Pancreas (tissue), 10 donors: ENCODE measurements around the gene TLR8. TPM values are rescaled to one million over a fixed set of nuclear protein-coding genes. Genes with fewer than 3 reads are reported as not detected.

Source experiments
- ATAC-seq, 4 donors: fragments of 200-7000 bp; cut with Tn5 transposase; one replicate each; pipeline versions ENCODE4 v1.8.0 to v1.9.1; 2020; ENCODE audit warnings: mild to moderate bottlenecking in 4 of 4, moderate library complexity in 4 of 4
- DNase-seq, 6 donors: peaks; one replicate each; pipeline ENCODE4 v3.0.0-alpha.2; 2020
- FAIRE-seq: peaks from 2 replicates; lab custom pipeline; 2012; peaks lifted over from hg19 to GRCh38; lab: Jason Lieb, UNC
- H3K27ac ChIP-seq, 4 donors: fragments of 200-600 bp; sonication (generic); 1 replicate in 3 of 4; 2 replicates in 1 of 4; pipeline versions ENCODE4 v1.5.0 to v1.8.0; 2020
- H3K27me3 ChIP-seq, 4 donors: fragments of 200-600 bp; one replicate each; pipeline ENCODE4 v1.8.0; 2021
- H3K36me3 ChIP-seq, 3 donors: fragments of 200-600 bp; sonication (generic) in 1 of 3; one replicate each; pipeline versions ENCODE4 v1.5.0 to v1.8.0; 2020 to 2021
- H3K4me1 ChIP-seq, 3 donors: fragments of 200-600 bp; one replicate each; pipeline ENCODE4 v1.8.0; 2021
- H3K4me3 ChIP-seq, 4 donors: fragments of 200-600 bp; sonication (generic) in 2 of 4; one replicate each; pipeline versions ENCODE4 v1.5.0 to v1.8.0; 2020 to 2021
- H3K9me3 ChIP-seq, 4 donors: fragments of 200-600 bp; one replicate each; pipeline ENCODE4 v1.8.0; 2021
- CTCF ChIP-seq, 4 donors: fragments of 200-600 bp; sonication (generic) in 3 of 4; IDR thresholded peaks; one replicate each; pipeline versions ENCODE4 v1.5.0 to v1.8.0; 2021; ENCODE audit warnings: antibody characterized with exemption in 4 of 4
- WGBS, 2 donors: extraction: QIAGEN DNeasy Blood & Tissue Kit; methylation state at CpG; one replicate each; pipeline ENCODE4 v1.1.7; 2013; 5-methylcytosine and 5-hydroxymethylcytosine counted together
- intact Hi-C, 3 donors: fragments of 100-400 bp; cut with DNase I; formaldehyde crosslinking; loops; one replicate each; pipeline versions ENCODE4 v1.11.1 to v1.14.2; 2022
- polyA plus RNA-seq, 2 donors: library from polyadenylated mRNA; stranded (reverse); fragments of 200-250 nt; gene quantifications; one replicate each; pipeline ENCODE4 v1.2.3, GENCODE V29; 2013
- total RNA-seq, 6 donors: library from RNA; stranded (reverse); fragmentation: NEBNext Ultra II Directional in 4 of 6; extraction: Animal tissue kit (Norgen Biotek cat#: 25700) in 4 of 6; gene quantifications; one replicate each; pipeline versions ENCODE4 v1.2.1 to v1.2.4, GENCODE V29; 2021 to 2023
- donor health status: healthy with polysubstance abuse.
- donor health status: DM: no; HTN: no; CAD: no; lungs with moderate emphysema.
- donor health status: DM: no; HTN: no; CAD: no.
- donor health status: control.
- donor health status: control.
- donor health status: Bipolar disorder and iron deficiency.
- donor health status: DM: yes; HTN: yes; CAD: no.
- donor health status: DM: no; HTN: no; CAD: no.
- donor health status: DM: no; HTN: no; CAD: no.
- donor health status: DM: yes; HTN: yes; CAD: no.

TLR8 gene
- total and polyA plus RNA-seq, 8 donors: 0.04 to 2.0 (median 0.07) TPM

DNA sequence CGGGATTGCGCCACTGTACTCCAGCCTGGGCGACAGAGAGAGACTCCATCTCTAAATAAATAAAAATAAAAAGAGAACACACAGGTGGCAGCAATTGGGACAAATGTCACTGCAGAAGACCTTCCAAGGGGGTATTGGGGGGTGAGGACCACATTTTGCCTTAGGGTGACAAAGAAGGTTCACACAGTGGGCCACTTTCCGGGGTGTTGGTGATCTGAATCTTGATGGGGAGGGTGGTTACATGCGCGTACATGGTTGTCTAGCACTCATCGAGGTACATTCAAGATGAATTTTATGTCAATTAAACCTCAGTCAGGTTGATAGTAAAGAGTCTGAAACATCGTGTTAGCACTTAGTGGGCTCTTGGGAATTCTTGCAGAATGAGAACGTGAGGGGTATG, 48.0 kb downstream of the TLR8 start:
- Histone ChIP-seq H3K36me3 (no peaks in the 10 kb centered on the region), H3K4me3 (no peak overlapping the region), H3K9me3 (no peaks in the 10 kb centered on the region), H3K27ac (no peak overlapping the region), H3K4me1 (peaks cover 0 to 11% (median 0%) of the 10 kb centered on the region in 3 donors), H3K27me3 (no peaks in the 10 kb centered on the region)
- FAIRE-seq: no peak
- TF ChIP-seq CTCF (IDR thresholded peaks at IDR 0.05): no peak
- intact Hi-C loops: loop anchor here in 2 of 3 donors (10.0 kb wide), 2 partner anchors 530 to 540 kb away; no protein-coding TSS in a partner anchor
- no peak for DNase-seq
- WGBS, 2 donors: 88 to 93% methylated on average over 9 of the region's 9 CpGs
- ATAC-seq: no peak

DNA sequence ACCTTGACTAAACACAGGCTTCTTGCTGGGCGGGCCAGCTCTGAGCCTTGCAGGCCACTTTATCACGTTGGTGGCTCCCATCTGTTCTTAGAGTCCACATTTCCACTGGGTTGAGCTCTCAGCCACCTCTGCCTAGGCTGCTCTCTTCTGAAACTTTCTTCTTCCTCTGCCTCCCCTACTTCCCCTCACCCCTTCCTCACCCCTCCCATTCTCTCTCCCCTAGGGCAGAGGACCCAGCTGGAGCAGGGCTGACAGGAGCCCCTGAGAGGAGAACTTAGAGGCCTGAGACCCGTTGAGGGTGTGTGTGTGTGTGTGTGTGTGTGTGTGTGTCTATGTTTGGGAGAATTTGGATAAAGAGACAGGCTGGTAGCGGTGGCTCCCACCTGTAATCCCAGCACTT, 48.6 kb downstream of the TLR8 start:
- TF ChIP-seq CTCF (IDR thresholded peaks at IDR 0.05): no peak
- Histone ChIP-seq H3K27me3 (no peaks in the 10 kb centered on the region), H3K9me3 (no peaks in the 10 kb centered on the region), H3K36me3 (no peaks in the 10 kb centered on the region), H3K27ac (no peak overlapping the region), H3K4me1 (peaks cover 0 to 8% (median 0%) of the 10 kb centered on the region in 3 donors), H3K4me3 (no peak overlapping the region)
- FAIRE-seq (no peak), DNase-seq (no peak), ATAC-seq (no peak)
- intact Hi-C loops: loop anchor here in 2 of 3 donors (10.0 kb wide), 2 partner anchors 530 to 540 kb away; no protein-coding TSS in a partner anchor
- WGBS, 2 donors: 77 to 83% methylated on average over 4 of the region's 4 CpGs

DNA sequence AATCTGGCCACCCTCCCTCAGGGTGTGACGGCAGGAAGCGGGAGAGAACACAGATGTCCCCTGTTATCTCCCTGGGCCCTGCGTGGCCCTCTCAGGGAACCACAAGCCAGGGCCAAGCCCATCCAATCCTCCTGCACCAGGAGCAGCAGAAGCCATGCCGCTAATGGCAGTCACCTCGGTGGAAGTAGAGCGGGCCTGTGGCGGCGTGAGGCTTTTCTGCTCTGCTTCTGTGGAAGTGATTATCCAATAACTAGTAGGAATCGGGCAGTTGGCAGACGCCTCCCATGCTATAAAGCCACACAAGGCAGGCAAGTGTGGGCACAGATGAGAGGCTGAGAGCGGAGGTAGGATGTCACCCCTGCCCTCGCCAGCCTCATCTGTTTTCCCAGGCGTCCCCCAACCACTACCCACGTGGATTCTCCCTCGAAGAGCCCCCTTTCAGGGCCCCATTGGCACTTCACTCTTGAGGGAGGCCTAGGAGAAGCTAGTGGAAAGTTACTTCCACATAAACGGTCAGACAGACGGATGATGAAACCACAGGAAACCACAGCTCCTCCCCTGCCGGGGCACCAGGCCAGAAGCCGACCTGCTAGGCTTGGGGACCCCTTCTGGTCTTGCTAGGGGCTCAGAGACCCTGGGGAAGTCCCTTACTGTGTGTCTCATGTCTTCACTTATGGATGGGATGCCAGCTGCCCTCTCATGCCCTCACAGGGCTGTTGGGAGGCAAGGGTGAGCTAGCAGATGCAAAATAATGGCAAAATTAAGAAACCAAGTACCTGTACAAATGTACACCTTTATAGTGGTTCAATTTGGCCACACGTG, 49.7 kb downstream of the TLR8 start:
- DNase-seq (peak in 2 of 6 donors; percentile 59 to 62), ATAC-seq (peak in 3 of 4 donors; percentile 57 to 82 (median 77)), FAIRE-seq (no peak)
- 68 to 72% methylated on average over 20 of the region's 20 CpGs for WGBS, 2 donors
- peaks cover 0 to 8% (median 0%) of the 10 kb centered on the region in 3 donors for H3K4me1 ChIP-seq
- no peaks in the 10 kb centered on the region for H3K27me3 ChIP-seq
- H3K36me3 ChIP-seq: no peaks in the 10 kb centered on the region
- peak overlapping the region in 2 of 4 donors; percentile 43 to 69 for H3K27ac ChIP-seq
- no peak for TF ChIP-seq CTCF (IDR thresholded peaks at IDR 0.05)
- H3K4me3 ChIP-seq: no peak overlapping the region
- intact Hi-C loops: loop anchor here in 2 of 3 donors (10.0 kb wide), 2 partner anchors 529 to 539 kb away; no protein-coding TSS in a partner anchor
- no peaks in the 10 kb centered on the region for H3K9me3 ChIP-seq

- Histone ChIP-seq H3K27me3 (no peaks in the 10 kb centered on the region), H3K27ac (peak overlapping the region in 2 of 4 donors; percentile 43 to 69), H3K4me1 (peaks cover 0 to 8% (median 0%) of the 10 kb centered on the region in 3 donors), H3K36me3 (no peaks in the 10 kb centered on the region), H3K9me3 (no peaks in the 10 kb centered on the region), H3K4me3 (no peak overlapping the region)
- FAIRE-seq (peak; percentile 90), ATAC-seq (peak in 3 of 4 donors; percentile 66 to 80 (median 68)), DNase-seq (no peak)
- intact Hi-C loops: loop anchor here in 2 of 3 donors (10.0 kb wide), 2 partner anchors 528 to 538 kb away; no protein-coding TSS in a partner anchor
- no peak for TF ChIP-seq CTCF (IDR thresholded peaks at IDR 0.05)
- WGBS, 2 donors: 68 to 74% methylated on average over 8 of the region's 8 CpGs
Measured at GRCh38 chrX:12956704-12957534, 50.5 kb downstream of the TLR8 start.
